A673 (cell line): ENCODE data around the gene AGPAT2. TPM values are rescaled to one million over a fixed set of nuclear protein-coding genes. Genes with fewer than 3 reads are reported as not detected.
A peak's percentile ranks its signal among the peaks of the same experiment; 100 is the strongest.

Experiments used
- BruUV-seq: library from RNA; stranded (reverse); fragments of 400-500 nt; replicated peaks from 2 replicates; lab custom pipeline; 2021; lab: Mats Ljungman, UMichigan
- CTCF ChIA-PET: fragments of 300-600 bp; sonication (Branson Sonifier 250); formaldehyde crosslinking; loops from one replicate; lab custom pipeline; 2022; ENCODE audit warnings: antibody characterized with exemption; lab: Charles Lee
- POLR2A ChIA-PET: fragments of 300-600 bp; sonication (Branson Sonifier 250); formaldehyde crosslinking; loops from one replicate; lab custom pipeline; 2022; ENCODE audit warnings: antibody characterized with exemption; ENCODE audit not compliant: low non-redundant PET; lab: Charles Lee
- DNase-seq: peaks from one replicate; pipeline ENCODE4 v3.0.0-alpha.2; 2015; ENCODE audit warnings: low spot score
- H3K27ac ChIP-seq: fragments of 200-600 bp; sonication (generic); 2 replicates; pipeline ENCODE4 v1.5.1; 2016; ENCODE audit warnings: mixed run types, low read depth, mild to moderate bottlenecking, mixed read lengths, antibody characterized with exemption, low read length; ENCODE audit not compliant: poor library complexity, severe bottlenecking
- H3K27me3 ChIP-seq: fragments of 200-600 bp; sonication (generic); replicated peaks from 2 replicates; pipeline ENCODE4 v1.6.1; 2017; ENCODE audit warnings: mixed run types, low read depth, mild to moderate bottlenecking, mixed read lengths, antibody characterized with exemption, low read length; ENCODE audit not compliant: insufficient read depth, poor library complexity
- H3K36me3 ChIP-seq: fragments of 200-600 bp; sonication (generic); 2 replicates; pipeline ENCODE4 v1.6.1; 2016; ENCODE audit warnings: mixed run types, mild to moderate bottlenecking, mixed read lengths, antibody characterized with exemption, low read length; ENCODE audit not compliant: insufficient read depth, poor library complexity, severe bottlenecking
- H3K4me1 ChIP-seq: fragments of 200-600 bp; sonication (generic); 2 replicates; pipeline ENCODE4 v1.6.1; 2017; ENCODE audit warnings: mixed run types, mild to moderate bottlenecking, mixed read lengths, antibody characterized with exemption, low read length; ENCODE audit not compliant: insufficient read depth, poor library complexity, severe bottlenecking
- H3K4me3 ChIP-seq: fragments of 200-600 bp; sonication (generic); 2 replicates; pipeline ENCODE4 v1.5.1; 2016; ENCODE audit warnings: low read depth, mixed run types, mild to moderate bottlenecking, mixed read lengths, low read length; ENCODE audit not compliant: poor library complexity, severe bottlenecking
- H3K9me3 ChIP-seq: fragments of 200-600 bp; sonication (generic); 2 replicates; pipeline ENCODE4 v1.6.1; 2016; ENCODE audit warnings: mixed run types, low read depth, mild to moderate bottlenecking, mixed read lengths, antibody characterized with exemption, low read length; ENCODE audit not compliant: poor library complexity, severe bottlenecking
- EZH2 ChIP-seq: fragments of 200-600 bp; sonication (generic); IDR thresholded peaks from 2 replicates; pipeline ENCODE4 v1.6.1; 2017; ENCODE audit warnings: borderline replicate concordance, low read depth, mild to moderate bottlenecking, mixed read lengths, antibody characterized with exemption, low read length; ENCODE audit not compliant: poor library complexity, severe bottlenecking
- intact Hi-C: fragments of 100-400 bp; cut with micrococcal nuclease; formaldehyde crosslinking; loops from one replicate; pipeline ENCODE4 v1.10.0; 2022; ENCODE audit not compliant: unreplicated experiment
- total RNA-seq: library from RNA; stranded (reverse); gene quantifications from 2 replicates; pipeline ENCODE4 v1.2.3, GENCODE V29; 2021
- TF ChIP-seq, protein P1 (sequence below): fragments of 300-800, 200-600 bp; sonication (generic); conservative IDR thresholded peaks from 2 replicates; pipeline ENCODE4 v1.5.1; 2017; ENCODE audit warnings: low read depth, mild to moderate bottlenecking, antibody characterized with exemption, low read length, moderate library complexity, mixed read lengths

The AGPAT2 gene
- total RNA-seq, 1 experiment from 2014 or later = 57.7 TPM

DNA sequence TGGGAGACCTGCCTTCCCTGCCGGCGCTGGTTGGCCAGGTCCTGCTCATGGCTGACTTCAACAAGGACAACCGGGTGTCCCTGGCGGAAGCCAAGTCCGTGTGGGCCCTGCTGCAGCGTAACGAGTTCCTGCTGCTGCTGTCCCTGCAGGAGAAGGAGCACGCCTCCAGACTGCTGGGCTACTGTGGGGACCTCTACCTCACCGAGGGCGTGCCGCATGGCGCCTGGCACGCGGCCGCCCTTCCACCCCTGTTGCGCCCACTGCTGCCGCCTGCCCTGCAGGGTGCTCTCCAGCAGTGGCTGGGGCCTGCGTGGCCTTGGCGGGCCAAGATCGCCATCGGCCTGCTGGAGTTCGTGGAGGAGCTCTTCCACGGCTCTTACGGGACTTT, 35.7 kb upstream of the AGPAT2 start:
- intact Hi-C loops = no loop called here
- no peaks in the 10 kb centered on the region for H3K27me3 ChIP-seq
- ChIA-PET CTCF (no interaction called here), POLR2A (no interaction called here)
- no TSS peak for BruUV-seq
- peaks cover 36% of the 10 kb centered on the region for H3K4me1 ChIP-seq
- H3K36me3 ChIP-seq = peaks cover 50% of the 10 kb centered on the region
- H3K4me3 ChIP-seq = no peak overlapping the region
- H3K27ac ChIP-seq = no peak overlapping the region
- DNase-seq = peak; percentile 49
- no peaks in the 10 kb centered on the region for H3K9me3 ChIP-seq
- TF ChIP-seq EZH2 = no peak
- TF ChIP-seq, protein P1, sequence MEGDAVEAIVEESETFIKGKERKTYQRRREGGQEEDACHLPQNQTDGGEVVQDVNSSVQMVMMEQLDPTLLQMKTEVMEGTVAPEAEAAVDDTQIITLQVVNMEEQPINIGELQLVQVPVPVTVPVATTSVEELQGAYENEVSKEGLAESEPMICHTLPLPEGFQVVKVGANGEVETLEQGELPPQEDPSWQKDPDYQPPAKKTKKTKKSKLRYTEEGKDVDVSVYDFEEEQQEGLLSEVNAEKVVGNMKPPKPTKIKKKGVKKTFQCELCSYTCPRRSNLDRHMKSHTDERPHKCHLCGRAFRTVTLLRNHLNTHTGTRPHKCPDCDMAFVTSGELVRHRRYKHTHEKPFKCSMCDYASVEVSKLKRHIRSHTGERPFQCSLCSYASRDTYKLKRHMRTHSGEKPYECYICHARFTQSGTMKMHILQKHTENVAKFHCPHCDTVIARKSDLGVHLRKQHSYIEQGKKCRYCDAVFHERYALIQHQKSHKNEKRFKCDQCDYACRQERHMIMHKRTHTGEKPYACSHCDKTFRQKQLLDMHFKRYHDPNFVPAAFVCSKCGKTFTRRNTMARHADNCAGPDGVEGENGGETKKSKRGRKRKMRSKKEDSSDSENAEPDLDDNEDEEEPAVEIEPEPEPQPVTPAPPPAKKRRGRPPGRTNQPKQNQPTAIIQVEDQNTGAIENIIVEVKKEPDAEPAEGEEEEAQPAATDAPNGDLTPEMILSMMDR = no peak

GRCh38 chr9:136722093-136722968, 35.1 kb upstream of the AGPAT2 start:
- BruUV-seq = no TSS peak
- Histone ChIP-seq H3K27me3 (no peaks in the 10 kb centered on the region), H3K4me3 (no peak overlapping the region), H3K36me3 (peaks cover 50% of the 10 kb centered on the region), H3K4me1 (peaks cover 36% of the 10 kb centered on the region), H3K9me3 (no peaks in the 10 kb centered on the region), H3K27ac (no peak overlapping the region)
- POLR2A ChIA-PET = no interaction called here
- DNase-seq = no peak
- CTCF ChIA-PET = no interaction called here
- intact Hi-C loops = no loop called here
- TF ChIP-seq EZH2 = no peak
- TF ChIP-seq, protein P1 = no peak

GRCh38 chr9:136721339-136722092, 34.3 kb upstream of the AGPAT2 start:
- Histone ChIP-seq H3K4me3 (no peak overlapping the region), H3K36me3 (peaks cover 45% of the 10 kb centered on the region), H3K9me3 (no peaks in the 10 kb centered on the region), H3K27me3 (no peaks in the 10 kb centered on the region), H3K4me1 (peaks cover 33% of the 10 kb centered on the region), H3K27ac (no peak overlapping the region)
- CTCF ChIA-PET = no interaction called here
- no peak for TF ChIP-seq EZH2
- TF ChIP-seq, protein P1 = no peak
- POLR2A ChIA-PET = no interaction called here
- DNase-seq = peak; percentile 57
- intact Hi-C loops = no loop called here
- no TSS peak for BruUV-seq
